Panc1 (cell line): ENCODE data around the gene TTC9B. TPM values are rescaled to one million over a fixed set of nuclear protein-coding genes. Genes with fewer than 3 reads are reported as not detected.

Experiments
- ATAC-seq: fragments of 200-7000 bp; cut with Tn5 transposase; 2 replicates; pipeline ENCODE4 v1.9.1; 2020; ENCODE audit warnings: mild to moderate bottlenecking, moderate library complexity
- BruUV-seq: library from RNA; stranded (reverse); fragments of 400-500 nt; replicated peaks from 2 replicates; lab custom pipeline; 2021; lab: Mats Ljungman, UMichigan
- CTCF ChIA-PET: fragments of 300-600 bp; sonication (Branson Sonifier 250); formaldehyde crosslinking; loops from one replicate; lab custom pipeline; 2022; ENCODE audit warnings: antibody characterized with exemption; lab: Charles Lee
- POLR2A ChIA-PET: fragments of 300-600 bp; sonication (Branson Sonifier 250); formaldehyde crosslinking; loops from one replicate; lab custom pipeline; 2022; ENCODE audit warnings: antibody characterized with exemption; lab: Charles Lee
- DNase-seq: peaks from one replicate; pipeline ENCODE4 v3.0.0-alpha.2; 2010; ENCODE audit warnings: low read depth, low spot score
- H3K27ac ChIP-seq: 2 replicates; pipeline ENCODE4 v1.5.1; 2011; ENCODE audit warnings: mild to moderate bottlenecking, low read length, inconsistent platforms
- H3K27me3 ChIP-seq: fragments of 200-500 bp; sonication (Bioruptor generic); 2 replicates; pipeline ENCODE4 v1.6.0; 2014; ENCODE audit warnings: low read length, inconsistent platforms; ENCODE audit not compliant: control insufficient read depth, insufficient read depth
- H3K36me3 ChIP-seq: fragments of 200-500 bp; sonication (Bioruptor generic); 2 replicates; pipeline ENCODE4 v1.5.1; 2014; ENCODE audit warnings: inconsistent platforms, mild to moderate bottlenecking, low read length, moderate library complexity; ENCODE audit not compliant: control insufficient read depth, insufficient read depth
- H3K4me1 ChIP-seq: 2 replicates; pipeline ENCODE4 v1.5.1; 2011; ENCODE audit warnings: inconsistent platforms, mild to moderate bottlenecking, low read length, moderate library complexity; ENCODE audit not compliant: control insufficient read depth, insufficient read depth
- H3K4me3 ChIP-seq, 2 experiments: 2 replicates each; pipeline ENCODE4 v1.5.1; 2011 to 2012; ENCODE audit warnings: low read depth in 2 of 2, low read length in 2 of 2, mild to moderate bottlenecking in 2 of 2, inconsistent platforms in 1 of 2, moderate library complexity in 1 of 2
- H3K9me3 ChIP-seq: fragments of 200-500 bp; sonication (Bioruptor generic); 2 replicates; pipeline ENCODE4 v1.5.1; 2014; ENCODE audit warnings: low read depth, mild to moderate bottlenecking, inconsistent platforms, low read length, moderate library complexity; ENCODE audit not compliant: control insufficient read depth, insufficient read depth
- POLR2AphosphoS5 ChIP-seq: IDR thresholded peaks from 2 replicates; pipeline ENCODE4 v1.6.1; 2012; ENCODE audit warnings: mild to moderate bottlenecking, low read depth, low read length, moderate library complexity
- SIN3A ChIP-seq: IDR thresholded peaks from 2 replicates; pipeline ENCODE4 v1.6.1; 2012; ENCODE audit warnings: low read depth, mild to moderate bottlenecking, low read length, moderate library complexity, borderline replicate concordance; ENCODE audit not compliant: insufficient read depth
- TCF7L2 ChIP-seq: IDR thresholded peaks from 2 replicates; pipeline ENCODE4 v1.6.1; 2011; ENCODE audit warnings: mild to moderate bottlenecking, low read depth, low read length, inconsistent platforms
- in situ Hi-C: cut with HindIII; loops from 2 replicates; pipeline ENCODE4 v1.10.0; 2016; ENCODE audit warnings: low sequenced_read_pairs, low pct_unique_long_range_greater_than_20kb
- intact Hi-C: fragments of 100-400 bp; cut with micrococcal nuclease; formaldehyde crosslinking; loops from one replicate; pipeline ENCODE4 v1.10.0; 2022; ENCODE audit not compliant: unreplicated experiment
- total RNA-seq: library from RNA; stranded (reverse); gene quantifications from one replicate; pipeline ENCODE4 v1.2.1, GENCODE V29; 2021; ENCODE audit not compliant: unreplicated experiment
- TF ChIP-seq, protein P1 (sequence below), 2 experiments: IDR thresholded peaks; 2 replicates each; pipeline ENCODE4 v1.6.1; 2011 to 2012; ENCODE audit warnings: low read depth in 2 of 2, control low read depth in 1 of 2, low read length in 1 of 2, mild to moderate bottlenecking in 1 of 2, moderate library complexity in 1 of 2; ENCODE audit not compliant: insufficient read depth in 1 of 2
- TF ChIP-seq, protein P2 (sequence below): fragments of 450-650 bp; IDR thresholded peaks from 2 replicates; pipeline ENCODE4 v1.5.1; 2017; ENCODE audit warnings: mild to moderate bottlenecking

The TTC9B gene
- total RNA-seq, 1 experiment from 2014 or later = 2.3 TPM

DNA sequence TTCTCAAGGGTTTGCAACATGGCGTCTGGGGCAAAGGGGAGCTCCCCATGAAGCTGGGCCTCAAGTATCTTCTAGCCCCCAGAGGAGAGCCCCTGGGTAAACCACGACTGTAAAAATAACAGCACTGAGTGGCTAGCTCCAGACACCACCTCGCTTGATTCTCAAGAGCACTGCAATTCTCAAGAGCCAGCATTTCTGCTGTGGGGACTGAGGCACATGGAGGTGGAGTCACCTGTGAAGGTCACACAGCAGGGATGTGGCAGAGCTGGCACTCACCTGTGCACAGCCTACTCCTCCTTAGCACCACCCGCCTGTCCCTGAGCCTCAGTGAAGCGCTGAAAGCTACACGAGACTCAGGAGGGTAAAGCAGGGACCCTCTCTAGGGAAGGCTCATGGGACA lies 29.0 kb upstream of the TTC9B start:
- H3K27ac ChIP-seq = no peak overlapping the region
- ChIA-PET CTCF (interaction anchor here (0.6 to 2.3 kb wide), 9 partner anchors 9 to 482 kb away, joined by 3 to 17 read pairs (median 3); no protein-coding TSS in a partner anchor), POLR2A (interaction anchor here (0.6 to 1.3 kb wide), 10 partner anchors 9 to 70 kb away, joined by 3 to 6 read pairs (median 3); no protein-coding TSS in a partner anchor)
- no peaks in the 10 kb centered on the region for H3K9me3 ChIP-seq
- no peak overlapping the region for H3K4me3 ChIP-seq
- no peaks in the 10 kb centered on the region for H3K27me3 ChIP-seq
- peaks cover 15% of the 10 kb centered on the region for H3K36me3 ChIP-seq
- H3K4me1 ChIP-seq = no peaks in the 10 kb centered on the region
- no peak for TF ChIP-seq POLR2AphosphoS5
- TF ChIP-seq, protein P1, sequence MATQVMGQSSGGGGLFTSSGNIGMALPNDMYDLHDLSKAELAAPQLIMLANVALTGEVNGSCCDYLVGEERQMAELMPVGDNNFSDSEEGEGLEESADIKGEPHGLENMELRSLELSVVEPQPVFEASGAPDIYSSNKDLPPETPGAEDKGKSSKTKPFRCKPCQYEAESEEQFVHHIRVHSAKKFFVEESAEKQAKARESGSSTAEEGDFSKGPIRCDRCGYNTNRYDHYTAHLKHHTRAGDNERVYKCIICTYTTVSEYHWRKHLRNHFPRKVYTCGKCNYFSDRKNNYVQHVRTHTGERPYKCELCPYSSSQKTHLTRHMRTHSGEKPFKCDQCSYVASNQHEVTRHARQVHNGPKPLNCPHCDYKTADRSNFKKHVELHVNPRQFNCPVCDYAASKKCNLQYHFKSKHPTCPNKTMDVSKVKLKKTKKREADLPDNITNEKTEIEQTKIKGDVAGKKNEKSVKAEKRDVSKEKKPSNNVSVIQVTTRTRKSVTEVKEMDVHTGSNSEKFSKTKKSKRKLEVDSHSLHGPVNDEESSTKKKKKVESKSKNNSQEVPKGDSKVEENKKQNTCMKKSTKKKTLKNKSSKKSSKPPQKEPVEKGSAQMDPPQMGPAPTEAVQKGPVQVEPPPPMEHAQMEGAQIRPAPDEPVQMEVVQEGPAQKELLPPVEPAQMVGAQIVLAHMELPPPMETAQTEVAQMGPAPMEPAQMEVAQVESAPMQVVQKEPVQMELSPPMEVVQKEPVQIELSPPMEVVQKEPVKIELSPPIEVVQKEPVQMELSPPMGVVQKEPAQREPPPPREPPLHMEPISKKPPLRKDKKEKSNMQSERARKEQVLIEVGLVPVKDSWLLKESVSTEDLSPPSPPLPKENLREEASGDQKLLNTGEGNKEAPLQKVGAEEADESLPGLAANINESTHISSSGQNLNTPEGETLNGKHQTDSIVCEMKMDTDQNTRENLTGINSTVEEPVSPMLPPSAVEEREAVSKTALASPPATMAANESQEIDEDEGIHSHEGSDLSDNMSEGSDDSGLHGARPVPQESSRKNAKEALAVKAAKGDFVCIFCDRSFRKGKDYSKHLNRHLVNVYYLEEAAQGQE (IDR thresholded peaks at IDR 0.05; ENCODE audit: insufficient read depth in 1 of 2, low read depth in 2 of 2, low read length in 1 of 2) = no peak
- no peak for TF ChIP-seq TCF7L2
- TF ChIP-seq, protein P2, sequence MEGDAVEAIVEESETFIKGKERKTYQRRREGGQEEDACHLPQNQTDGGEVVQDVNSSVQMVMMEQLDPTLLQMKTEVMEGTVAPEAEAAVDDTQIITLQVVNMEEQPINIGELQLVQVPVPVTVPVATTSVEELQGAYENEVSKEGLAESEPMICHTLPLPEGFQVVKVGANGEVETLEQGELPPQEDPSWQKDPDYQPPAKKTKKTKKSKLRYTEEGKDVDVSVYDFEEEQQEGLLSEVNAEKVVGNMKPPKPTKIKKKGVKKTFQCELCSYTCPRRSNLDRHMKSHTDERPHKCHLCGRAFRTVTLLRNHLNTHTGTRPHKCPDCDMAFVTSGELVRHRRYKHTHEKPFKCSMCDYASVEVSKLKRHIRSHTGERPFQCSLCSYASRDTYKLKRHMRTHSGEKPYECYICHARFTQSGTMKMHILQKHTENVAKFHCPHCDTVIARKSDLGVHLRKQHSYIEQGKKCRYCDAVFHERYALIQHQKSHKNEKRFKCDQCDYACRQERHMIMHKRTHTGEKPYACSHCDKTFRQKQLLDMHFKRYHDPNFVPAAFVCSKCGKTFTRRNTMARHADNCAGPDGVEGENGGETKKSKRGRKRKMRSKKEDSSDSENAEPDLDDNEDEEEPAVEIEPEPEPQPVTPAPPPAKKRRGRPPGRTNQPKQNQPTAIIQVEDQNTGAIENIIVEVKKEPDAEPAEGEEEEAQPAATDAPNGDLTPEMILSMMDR = no peak
- no peak for TF ChIP-seq SIN3A
- no TSS peak for BruUV-seq
- ATAC-seq = peak; percentile 3
- DNase-seq = no peak
- intact Hi-C loops (no loop called here), in situ Hi-C loops (no loop called here)

DNA sequence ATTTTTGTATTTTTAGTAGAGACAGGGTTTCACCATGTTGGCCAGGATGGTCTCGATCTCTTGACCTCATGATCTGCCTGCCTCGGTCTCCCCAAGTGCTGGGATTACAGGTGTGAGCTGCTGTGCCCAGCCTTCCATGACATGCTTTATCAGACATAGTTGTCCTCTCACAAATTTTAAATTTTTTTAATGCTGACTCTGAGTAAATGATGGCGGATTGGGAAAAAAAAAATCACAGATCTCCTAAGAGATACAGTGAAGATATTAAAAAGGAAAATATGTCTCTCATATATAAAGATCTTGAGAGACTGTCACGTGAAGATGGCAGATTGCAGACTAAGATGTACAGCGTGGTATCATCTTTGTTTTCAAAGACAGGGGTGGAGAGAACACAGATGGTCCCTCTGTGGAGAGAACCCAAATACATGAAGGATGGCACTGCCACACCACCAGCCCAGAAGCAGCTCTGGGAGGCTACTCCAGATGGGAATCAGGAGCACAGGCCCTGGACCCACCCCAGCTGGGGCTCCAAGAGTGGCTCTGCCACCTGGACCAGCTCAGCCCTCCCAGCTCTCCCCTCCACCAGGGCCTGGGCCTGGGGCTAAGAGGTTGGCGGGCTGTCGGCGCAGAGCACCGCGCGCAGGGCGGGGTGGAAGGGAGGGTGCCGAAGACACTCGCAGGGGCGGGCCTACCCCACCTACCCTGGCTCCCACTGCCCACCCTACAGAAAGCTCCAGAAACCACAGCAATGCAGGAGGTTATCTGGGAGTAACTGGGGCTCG lies 28.3 kb upstream of the TTC9B start:
- in situ Hi-C loops (no loop called here), intact Hi-C loops (no loop called here)
- Histone ChIP-seq H3K9me3 (no peaks in the 10 kb centered on the region), H3K27ac (no peak overlapping the region), H3K4me1 (no peaks in the 10 kb centered on the region), H3K36me3 (peaks cover 15% of the 10 kb centered on the region), H3K27me3 (no peaks in the 10 kb centered on the region), H3K4me3 (no peak overlapping the region)
- ChIA-PET CTCF (interaction anchor here (0.6 to 2.3 kb wide), 13 partner anchors 10 to 481 kb away, joined by 3 to 17 read pairs (median 3); partner anchors contain the start of gene TTC9B), POLR2A (interaction anchor here (0.6 to 1.3 kb wide), 12 partner anchors 9 to 71 kb away, joined by 3 to 6 read pairs (median 3); no protein-coding TSS in a partner anchor)
- DNase-seq (no peak), ATAC-seq (peak; percentile 3)
- no TSS peak for BruUV-seq
- TF ChIP-seq, protein P1 (IDR thresholded peaks at IDR 0.05; ENCODE audit: insufficient read depth in 1 of 2, low read depth in 2 of 2, low read length in 1 of 2) = no peak
- TF ChIP-seq SIN3A = no peak
- TF ChIP-seq POLR2AphosphoS5 = no peak
- TF ChIP-seq TCF7L2 = no peak
- TF ChIP-seq, protein P2 = no peak
